Natural killer cell (primary cell): ENCODE results near the gene SANBR. TPM values are rescaled to one million over a fixed set of nuclear protein-coding genes. Genes with fewer than 3 reads are reported as not detected.
A peak's percentile ranks its signal among the peaks of the same experiment; 100 is the strongest.

Experiments
- ATAC-seq, 3 donors: fragments of 150-1000 bp in 2 of 3; fragments of 200-7000 bp in 1 of 3; cut with Tn5 transposase; 1 replicate in 1 of 3; 2 replicates in 2 of 3; pipeline ENCODE4 v1.10.0; 2021; ENCODE audit warnings: mild to moderate bottlenecking in 2 of 3, moderate library complexity in 2 of 3
- DNase-seq, 2 donors: peaks; one replicate each; pipeline versions ENCODE4 v3.0.0 to v3.0.0-alpha.2; 2013 to 2021; ENCODE audit warnings: mixed read lengths in 1 of 2
- H3K27ac ChIP-seq: one replicate; pipeline ENCODE4 v1.5.1; 2013; ENCODE audit warnings: mild to moderate bottlenecking, low read length
- H3K27me3 ChIP-seq: one replicate; pipeline ENCODE4 v1.6.1; 2013; ENCODE audit warnings: low read length; ENCODE audit not compliant: control insufficient read depth, insufficient read depth
- H3K36me3 ChIP-seq: one replicate; pipeline ENCODE4 v1.6.1; 2013; ENCODE audit warnings: low read length; ENCODE audit not compliant: control insufficient read depth, insufficient read depth
- H3K4me1 ChIP-seq: one replicate; pipeline ENCODE4 v1.6.1; 2013; ENCODE audit warnings: low read length; ENCODE audit not compliant: control insufficient read depth, insufficient read depth
- H3K4me3 ChIP-seq: one replicate; pipeline ENCODE4 v1.5.1; 2013; ENCODE audit warnings: low read length
- H3K9me3 ChIP-seq: one replicate; pipeline ENCODE4 v1.6.1; 2013; ENCODE audit warnings: low read length; ENCODE audit not compliant: control insufficient read depth, insufficient read depth
- H3K27ac Mint-ChIP-seq, 2 donors: one replicate each; pipeline ENCODE4 v1.8.0; 2022; ENCODE audit warnings: mild to moderate bottlenecking in 2 of 2, mixed read lengths in 2 of 2, moderate library complexity in 1 of 2
- H3K27me3 Mint-ChIP-seq, 2 donors: one replicate each; pipeline ENCODE4 v1.8.0; 2022; ENCODE audit warnings: low read depth in 2 of 2, mixed read lengths in 2 of 2
- H3K36me3 Mint-ChIP-seq: one replicate; pipeline ENCODE4 v1.8.0; 2022; ENCODE audit warnings: mixed read lengths
- H3K4me1 Mint-ChIP-seq, 2 donors: one replicate each; pipeline ENCODE4 v1.8.0; 2022; ENCODE audit warnings: mixed read lengths in 2 of 2
- H3K4me3 Mint-ChIP-seq: one replicate; pipeline ENCODE4 v1.8.0; 2022; ENCODE audit warnings: mild to moderate bottlenecking, moderate library complexity, mixed read lengths
- H3K9me3 Mint-ChIP-seq, 2 donors: one replicate each; pipeline ENCODE4 v1.8.0; 2022; ENCODE audit warnings: mixed read lengths in 2 of 2
- WGBS: methylation state at CpG from one replicate; pipeline ENCODE4 v1.1.7; 2013; ENCODE audit warnings: missing lambda C conversion rate; ENCODE audit not compliant: insufficient coverage; 5-methylcytosine and 5-hydroxymethylcytosine counted together
- intact Hi-C: fragments of 100-400 bp; cut with micrococcal nuclease; formaldehyde crosslinking; loops from one replicate; pipeline ENCODE4 v1.14.2; 2022
- total RNA-seq, 4 donors: library from RNA; stranded (reverse); fragments of 120-200 nt in 1 of 4; gene quantifications; one replicate each; pipeline versions ENCODE4 v1.2.3 to v1.2.4, GENCODE V29; 2013 to 2022
- TF ChIP-seq, protein P1 (sequence below): fragments of 200-600 bp; IDR thresholded peaks from one replicate; pipeline ENCODE4 v1.8.0; 2022; ENCODE audit warnings: antibody characterized with exemption

SANBR gene
- 1 to 10 TPM; 5.3 to 6.3 (median 5.8) TPM for total RNA-seq
- 10.5 TPM for total RNA-seq (2013)

- peak within 1 kb of the TSS; percentile 94 for H3K4me3 Mint-ChIP-seq
- TF ChIP-seq, protein P1, sequence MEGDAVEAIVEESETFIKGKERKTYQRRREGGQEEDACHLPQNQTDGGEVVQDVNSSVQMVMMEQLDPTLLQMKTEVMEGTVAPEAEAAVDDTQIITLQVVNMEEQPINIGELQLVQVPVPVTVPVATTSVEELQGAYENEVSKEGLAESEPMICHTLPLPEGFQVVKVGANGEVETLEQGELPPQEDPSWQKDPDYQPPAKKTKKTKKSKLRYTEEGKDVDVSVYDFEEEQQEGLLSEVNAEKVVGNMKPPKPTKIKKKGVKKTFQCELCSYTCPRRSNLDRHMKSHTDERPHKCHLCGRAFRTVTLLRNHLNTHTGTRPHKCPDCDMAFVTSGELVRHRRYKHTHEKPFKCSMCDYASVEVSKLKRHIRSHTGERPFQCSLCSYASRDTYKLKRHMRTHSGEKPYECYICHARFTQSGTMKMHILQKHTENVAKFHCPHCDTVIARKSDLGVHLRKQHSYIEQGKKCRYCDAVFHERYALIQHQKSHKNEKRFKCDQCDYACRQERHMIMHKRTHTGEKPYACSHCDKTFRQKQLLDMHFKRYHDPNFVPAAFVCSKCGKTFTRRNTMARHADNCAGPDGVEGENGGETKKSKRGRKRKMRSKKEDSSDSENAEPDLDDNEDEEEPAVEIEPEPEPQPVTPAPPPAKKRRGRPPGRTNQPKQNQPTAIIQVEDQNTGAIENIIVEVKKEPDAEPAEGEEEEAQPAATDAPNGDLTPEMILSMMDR, result no peak
These were observed at the start of gene SANBR for GRCh38 chr2:61065714-61066709. SANBR (plus strand) TSS chr2:61065871; CDS start chr2:61070351, 4,480 bp downstream.

DNA sequence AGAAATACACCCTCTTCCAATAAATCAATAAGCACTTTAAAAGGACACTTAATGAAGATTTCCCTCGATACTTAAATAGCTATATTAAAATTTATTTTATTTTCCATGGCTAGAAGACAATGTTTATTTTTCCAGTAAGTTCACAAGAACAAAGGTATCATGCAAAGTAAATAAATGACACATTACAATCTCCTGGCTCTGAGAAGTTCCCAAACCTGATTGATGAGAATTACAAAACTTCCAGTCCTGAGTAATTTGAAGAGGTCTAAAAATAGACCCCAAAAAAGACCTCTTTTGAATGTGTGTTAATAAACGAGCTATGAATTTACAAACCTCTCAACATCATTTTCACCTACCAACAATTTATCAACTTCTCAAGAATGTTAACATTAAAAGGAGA lies 49.7 kb upstream of the SANBR start:
- DNase-seq, result no peak
- no peaks in the 10 kb centered on the region for H3K27me3 Mint-ChIP-seq
- Histone ChIP-seq H3K36me3 (no peaks in the 10 kb centered on the region), H3K9me3 (no peaks in the 10 kb centered on the region), H3K27me3 (no peaks in the 10 kb centered on the region), H3K4me1 (peaks cover 4% of the 10 kb centered on the region), H3K4me3 (no peak overlapping the region), H3K27ac (no peak overlapping the region)
- H3K4me1 Mint-ChIP-seq, result peaks cover 40 to 45% of the 10 kb centered on the region in 2 donors
- intact Hi-C loops, result no loop called here
- no peaks in the 10 kb centered on the region for H3K36me3 Mint-ChIP-seq
- TF ChIP-seq, protein P1, result no peak
- H3K4me3 Mint-ChIP-seq, result peak overlapping the region; percentile 99
- ATAC-seq, result no peak
- no peaks in the 10 kb centered on the region for H3K9me3 Mint-ChIP-seq
- no CpG with 5 or more reads among the region's 2 CpGs for WGBS
- H3K27ac Mint-ChIP-seq, result peak overlapping the region; percentile 90 to 92

More at GRCh38 chr2:61065714-61066709, at the start of gene SANBR:
- no peaks in the 10 kb centered on the region for H3K36me3 Mint-ChIP-seq
- H3K27ac Mint-ChIP-seq, result peak within 1 kb of the TSS; percentile 61 to 84
- WGBS, result under 1% methylated on average over 110 of the region's 112 CpGs
- intact Hi-C loops, result no loop called here
- peak within 1 kb of the TSS; percentile 30 for H3K27ac ChIP-seq
- DNase-seq, result peak; percentile 87 to 91
- H3K4me1 ChIP-seq, result peaks cover 8% of the 10 kb centered on the region
- H3K36me3 ChIP-seq, result no peaks in the 10 kb centered on the region
- H3K9me3 Mint-ChIP-seq, result no peaks in the 10 kb centered on the region
- peak within 1 kb of the TSS; percentile 65 for H3K4me3 ChIP-seq
- H3K27me3 Mint-ChIP-seq, result no peaks in the 10 kb centered on the region
- peaks cover 5 to 7% of the 10 kb centered on the region in 2 donors for H3K4me1 Mint-ChIP-seq
- ATAC-seq, result peak; percentile 97 to 98 (median 98)
- H3K27me3 ChIP-seq, result no peaks in the 10 kb centered on the region
- no peaks in the 10 kb centered on the region for H3K9me3 ChIP-seq

GRCh38 chr2:61016392-61017002 lies 49.2 kb upstream of the SANBR start:
- TF ChIP-seq, protein P1, result no peak
- H3K27ac ChIP-seq, result peak overlapping the region; percentile 75
- H3K4me3 Mint-ChIP-seq, result peak overlapping the region; percentile 99
- peaks cover 40 to 47% of the 10 kb centered on the region in 2 donors for H3K4me1 Mint-ChIP-seq
- 6% methylated on average over 13 of the region's 16 CpGs for WGBS
- H3K36me3 Mint-ChIP-seq, result no peaks in the 10 kb centered on the region
- H3K27ac Mint-ChIP-seq, result peak overlapping the region; percentile 90 to 92
- H3K27me3 Mint-ChIP-seq, result no peaks in the 10 kb centered on the region
- H3K27me3 ChIP-seq, result no peaks in the 10 kb centered on the region
- intact Hi-C loops, result no loop called here
- ATAC-seq, result no peak
- DNase-seq, result peak in 1 of 2 donors; percentile 21
- H3K4me1 ChIP-seq, result peaks cover 8% of the 10 kb centered on the region
- H3K36me3 ChIP-seq, result no peaks in the 10 kb centered on the region
- no peaks in the 10 kb centered on the region for H3K9me3 Mint-ChIP-seq
- H3K9me3 ChIP-seq, result no peaks in the 10 kb centered on the region
- peak overlapping the region; percentile 87 for H3K4me3 ChIP-seq
